SK-N-SH treated with all-trans-retinoic acid at 6 μM for 48 hours (cell line): ENCODE data around the gene SLC25A22.

Experiments
- ARNTL ChIP-seq: fragments of 450-650 bp; formaldehyde crosslinking; IDR thresholded peaks from 2 replicates; pipeline ENCODE4 v1.5.0; 2020; ENCODE audit warnings: low read depth, mild to moderate bottlenecking, moderate library complexity, borderline replicate concordance
- OSR1 ChIP-seq: fragments of 250-450 bp; sonication (Bioruptor Pico); IDR thresholded peaks from 2 replicates; pipeline ENCODE4 v1.8.0; 2022; ENCODE audit warnings: moderate library complexity, mild to moderate bottlenecking, inconsistent platforms
- TF ChIP-seq, protein P1 (sequence below): fragments of 250-450 bp; sonication (Bioruptor Pico); IDR thresholded peaks from 2 replicates; pipeline ENCODE4 v1.5.0; 2020; ENCODE audit warnings: mild to moderate bottlenecking, moderate library complexity

DNA sequence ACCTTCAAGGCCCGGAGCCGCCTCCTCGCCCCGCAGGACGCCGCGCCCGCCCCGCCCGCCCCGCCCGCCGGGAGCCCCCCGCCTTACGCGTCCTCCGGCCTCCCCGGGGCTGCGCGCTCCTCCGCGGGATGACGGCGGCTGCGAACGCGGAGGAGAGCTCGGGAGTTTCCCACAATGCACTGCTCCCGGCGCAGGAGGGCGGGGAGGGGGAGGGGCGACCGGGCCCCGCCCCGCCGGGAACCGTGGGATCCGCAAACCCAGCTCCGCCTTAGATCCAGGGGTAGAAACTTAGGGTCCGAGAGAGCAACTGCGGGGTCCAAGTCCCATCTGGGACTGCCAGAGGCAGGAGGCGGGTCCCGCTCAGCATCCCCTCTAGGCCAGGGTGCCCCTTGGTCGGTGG is 8.1 kb downstream of the SLC25A22 start, which contains the start of gene CEND1:
- no peak for TF ChIP-seq OSR1 (CRISPR knock-in tag)
- no peak for TF ChIP-seq ARNTL (CRISPR knock-in tag)
- TF ChIP-seq, protein P1, sequence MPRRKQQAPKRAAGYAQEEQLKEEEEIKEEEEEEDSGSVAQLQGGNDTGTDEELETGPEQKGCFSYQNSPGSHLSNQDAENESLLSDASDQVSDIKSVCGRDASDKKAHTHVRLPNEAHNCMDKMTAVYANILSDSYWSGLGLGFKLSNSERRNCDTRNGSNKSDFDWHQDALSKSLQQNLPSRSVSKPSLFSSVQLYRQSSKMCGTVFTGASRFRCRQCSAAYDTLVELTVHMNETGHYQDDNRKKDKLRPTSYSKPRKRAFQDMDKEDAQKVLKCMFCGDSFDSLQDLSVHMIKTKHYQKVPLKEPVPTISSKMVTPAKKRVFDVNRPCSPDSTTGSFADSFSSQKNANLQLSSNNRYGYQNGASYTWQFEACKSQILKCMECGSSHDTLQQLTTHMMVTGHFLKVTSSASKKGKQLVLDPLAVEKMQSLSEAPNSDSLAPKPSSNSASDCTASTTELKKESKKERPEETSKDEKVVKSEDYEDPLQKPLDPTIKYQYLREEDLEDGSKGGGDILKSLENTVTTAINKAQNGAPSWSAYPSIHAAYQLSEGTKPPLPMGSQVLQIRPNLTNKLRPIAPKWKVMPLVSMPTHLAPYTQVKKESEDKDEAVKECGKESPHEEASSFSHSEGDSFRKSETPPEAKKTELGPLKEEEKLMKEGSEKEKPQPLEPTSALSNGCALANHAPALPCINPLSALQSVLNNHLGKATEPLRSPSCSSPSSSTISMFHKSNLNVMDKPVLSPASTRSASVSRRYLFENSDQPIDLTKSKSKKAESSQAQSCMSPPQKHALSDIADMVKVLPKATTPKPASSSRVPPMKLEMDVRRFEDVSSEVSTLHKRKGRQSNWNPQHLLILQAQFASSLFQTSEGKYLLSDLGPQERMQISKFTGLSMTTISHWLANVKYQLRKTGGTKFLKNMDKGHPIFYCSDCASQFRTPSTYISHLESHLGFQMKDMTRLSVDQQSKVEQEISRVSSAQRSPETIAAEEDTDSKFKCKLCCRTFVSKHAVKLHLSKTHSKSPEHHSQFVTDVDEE (CRISPR knock-in tag), result no peak
